Measurements from ENCODE around the gene NRG3. TPM values are rescaled to one million over a fixed set of nuclear protein-coding genes. Genes with fewer than 3 reads are reported as not detected.
A peak's percentile ranks its signal among the peaks of the same experiment; 100 is the strongest.

The NRG3 gene
- total and polyA plus RNA-seq, 2 of the 4 experiments (the other 2 are of a cell fraction): not detected

DNA sequence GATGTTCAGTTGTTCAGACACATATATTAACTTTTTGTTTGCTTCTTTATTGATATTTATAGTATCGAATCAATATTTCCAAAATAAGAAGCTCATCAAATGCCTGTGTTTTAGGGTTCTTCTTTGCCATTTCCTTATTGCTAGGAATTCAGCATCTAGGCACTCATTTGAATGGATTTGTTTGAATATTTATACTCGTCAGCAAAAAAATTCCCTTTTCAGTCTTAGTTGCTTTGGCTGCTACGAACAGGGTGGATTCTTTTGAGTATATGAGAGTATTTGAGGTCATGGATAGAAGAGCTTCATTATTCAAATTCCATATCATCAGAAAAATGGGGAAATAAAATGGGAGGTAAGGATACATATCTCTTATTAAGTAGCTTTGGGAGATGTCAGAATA is 706.9 kb downstream of the NRG3 start:
- H3K4me2 ChIP-seq (ENCODE audit: low read depth, low read length): no peak overlapping the region
- H4K5ac ChIP-seq (ENCODE audit: low read depth, low read length): no peak overlapping the region
- dilution Hi-C loops (cut with HindIII; ENCODE audit: low sequenced_read_pairs, unreplicated experiment) (no loop called here), in situ Hi-C loops (cut with MboI; ENCODE audit: low sequenced_read_pairs) (no loop called here), intact Hi-C loops (cut with micrococcal nuclease) (no loop called here)
- H4K20me1 ChIP-seq (ENCODE audit: insufficient read depth, low read length): no peaks in the 10 kb centered on the region
- H3K36me3 ChIP-seq (ENCODE audit: control insufficient read depth, insufficient read depth, low read length): no peaks in the 10 kb centered on the region
- no peak overlapping the region for H4K8ac ChIP-seq (ENCODE audit: low read depth in 2 of 2, low read length in 2 of 2)
- H2BK5ac ChIP-seq (ENCODE audit: low read depth, low read length, poor library complexity, severe bottlenecking): no peak overlapping the region
- no peaks in the 10 kb centered on the region for H3K27me3 ChIP-seq (ENCODE audit: control insufficient read depth, insufficient read depth, low read length)
- H2BK20ac ChIP-seq (ENCODE audit: low read depth, low read length): no peak overlapping the region
- POLR2A ChIA-PET (ENCODE audit: unreplicated experiment): no interaction called here
- no peaks in the 10 kb centered on the region for H3K4me1 ChIP-seq (ENCODE audit: control insufficient read depth, insufficient read depth, low read length)
- no TSS peak for BruUV-seq (replicated peaks)
- no peak overlapping the region for H3K56ac ChIP-seq (ENCODE audit: extremely low read depth, insufficient read depth, low read length)
- H3K4me3 ChIP-seq (ENCODE audit: insufficient read depth, low read depth, low read length): no peak overlapping the region
- TF ChIP-seq NFE2L2 (IDR thresholded peaks at IDR 0.05; ENCODE audit: low read depth, low read length) (no peak), MAFK (IDR thresholded peaks at IDR 0.05; ENCODE audit: low read depth, low read length) (peak; percentile 71)
- TF ChIP-seq, protein P1, sequence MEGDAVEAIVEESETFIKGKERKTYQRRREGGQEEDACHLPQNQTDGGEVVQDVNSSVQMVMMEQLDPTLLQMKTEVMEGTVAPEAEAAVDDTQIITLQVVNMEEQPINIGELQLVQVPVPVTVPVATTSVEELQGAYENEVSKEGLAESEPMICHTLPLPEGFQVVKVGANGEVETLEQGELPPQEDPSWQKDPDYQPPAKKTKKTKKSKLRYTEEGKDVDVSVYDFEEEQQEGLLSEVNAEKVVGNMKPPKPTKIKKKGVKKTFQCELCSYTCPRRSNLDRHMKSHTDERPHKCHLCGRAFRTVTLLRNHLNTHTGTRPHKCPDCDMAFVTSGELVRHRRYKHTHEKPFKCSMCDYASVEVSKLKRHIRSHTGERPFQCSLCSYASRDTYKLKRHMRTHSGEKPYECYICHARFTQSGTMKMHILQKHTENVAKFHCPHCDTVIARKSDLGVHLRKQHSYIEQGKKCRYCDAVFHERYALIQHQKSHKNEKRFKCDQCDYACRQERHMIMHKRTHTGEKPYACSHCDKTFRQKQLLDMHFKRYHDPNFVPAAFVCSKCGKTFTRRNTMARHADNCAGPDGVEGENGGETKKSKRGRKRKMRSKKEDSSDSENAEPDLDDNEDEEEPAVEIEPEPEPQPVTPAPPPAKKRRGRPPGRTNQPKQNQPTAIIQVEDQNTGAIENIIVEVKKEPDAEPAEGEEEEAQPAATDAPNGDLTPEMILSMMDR (conservative IDR thresholded peaks at IDR 0.05; ENCODE audit: low read depth, low read length): no peak
- TF ChIP-seq, protein P2, sequence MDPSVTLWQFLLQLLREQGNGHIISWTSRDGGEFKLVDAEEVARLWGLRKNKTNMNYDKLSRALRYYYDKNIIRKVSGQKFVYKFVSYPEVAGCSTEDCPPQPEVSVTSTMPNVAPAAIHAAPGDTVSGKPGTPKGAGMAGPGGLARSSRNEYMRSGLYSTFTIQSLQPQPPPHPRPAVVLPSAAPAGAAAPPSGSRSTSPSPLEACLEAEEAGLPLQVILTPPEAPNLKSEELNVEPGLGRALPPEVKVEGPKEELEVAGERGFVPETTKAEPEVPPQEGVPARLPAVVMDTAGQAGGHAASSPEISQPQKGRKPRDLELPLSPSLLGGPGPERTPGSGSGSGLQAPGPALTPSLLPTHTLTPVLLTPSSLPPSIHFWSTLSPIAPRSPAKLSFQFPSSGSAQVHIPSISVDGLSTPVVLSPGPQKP (IDR thresholded peaks at IDR 0.05; ENCODE audit: borderline replicate concordance, low read depth, low read length): no peak
- no peak overlapping the region for H3K4ac ChIP-seq (ENCODE audit: low read depth, low read length)
- H4K91ac ChIP-seq (ENCODE audit: insufficient read depth, low read depth, low read length): no peak overlapping the region
- CTCF ChIA-PET: no interaction called here
- H3K79me1 ChIP-seq (ENCODE audit: low read depth in 1 of 2, low read length in 2 of 2): no peaks in the 10 kb centered on the region
- H2AK5ac ChIP-seq (ENCODE audit: low read depth, low read length): no peak overlapping the region
- no peak overlapping the region for H3K23ac ChIP-seq (ENCODE audit: low read depth, low read length)
- H3K14ac ChIP-seq (replicated peaks; ENCODE audit: low read depth, low read length): no peak overlapping the region
- H2AK9ac ChIP-seq (replicated peaks; ENCODE audit: low read depth, low read length, poor library complexity): no peak overlapping the region
- ATAC-seq (ENCODE audit: low read depth) (no peak), DNase-seq (no peak)
- no peaks in the 10 kb centered on the region for H3K9me3 ChIP-seq (ENCODE audit: control insufficient read depth, insufficient read depth, low read length)
- no peak overlapping the region for H3K27ac ChIP-seq (ENCODE audit: insufficient read depth, low read length)
- no peak overlapping the region for H2BK120ac ChIP-seq (ENCODE audit: low read depth, low read length)
- no peak overlapping the region for H2AFZ ChIP-seq (replicated peaks; ENCODE audit: low read length, poor library complexity)
- no peaks in the 10 kb centered on the region for H3K9me1 ChIP-seq (ENCODE audit: insufficient read depth, low read length)
- no peak overlapping the region for H3K18ac ChIP-seq (ENCODE audit: low read depth, low read length)
- no peak overlapping the region for H2BK15ac ChIP-seq (ENCODE audit: low read depth, low read length)
- WGBS, 2 experiments (ENCODE audit: extremely low coverage in 2 of 2, insufficient read length in 1 of 2): no CpG with 5 or more reads among the region's 3 CpGs
- no peak overlapping the region for H3K9ac ChIP-seq (ENCODE audit: low read depth, low read length)

Measured in IMR-90 (cell line).